GM13976 (cell line): ENCODE results near the gene TEF.
"Not testable (repeated sequence)": the region's sequence is repeated elsewhere in the genome, so short reads cannot be mapped to it uniquely, and the experiment has no call there.

ENCODE experiments used
- DNase-seq: peaks from one replicate; pipeline ENCODE4 v3.0.0; 2012; ENCODE audit warnings: low spot score
- in situ Hi-C: fragments of 300-500 bp; cut with MboI; formaldehyde crosslinking; loops from one replicate; pipeline ENCODE4 v1.12.0; 2022; ENCODE audit warnings: low sequenced_read_pairs, mixed read lengths, inconsistent platforms; ENCODE audit not compliant: unreplicated experiment
- TF ChIP-seq, protein P1 (sequence below): IDR thresholded peaks from 2 replicates; pipeline ENCODE4 v1.5.1; 2012; ENCODE audit warnings: borderline replicate concordance, mild to moderate bottlenecking; ENCODE audit not compliant: insufficient read depth; ENCODE audit errors: extremely low read depth, missing control alignments, control extremely low read depth

TEF gene

DNA sequence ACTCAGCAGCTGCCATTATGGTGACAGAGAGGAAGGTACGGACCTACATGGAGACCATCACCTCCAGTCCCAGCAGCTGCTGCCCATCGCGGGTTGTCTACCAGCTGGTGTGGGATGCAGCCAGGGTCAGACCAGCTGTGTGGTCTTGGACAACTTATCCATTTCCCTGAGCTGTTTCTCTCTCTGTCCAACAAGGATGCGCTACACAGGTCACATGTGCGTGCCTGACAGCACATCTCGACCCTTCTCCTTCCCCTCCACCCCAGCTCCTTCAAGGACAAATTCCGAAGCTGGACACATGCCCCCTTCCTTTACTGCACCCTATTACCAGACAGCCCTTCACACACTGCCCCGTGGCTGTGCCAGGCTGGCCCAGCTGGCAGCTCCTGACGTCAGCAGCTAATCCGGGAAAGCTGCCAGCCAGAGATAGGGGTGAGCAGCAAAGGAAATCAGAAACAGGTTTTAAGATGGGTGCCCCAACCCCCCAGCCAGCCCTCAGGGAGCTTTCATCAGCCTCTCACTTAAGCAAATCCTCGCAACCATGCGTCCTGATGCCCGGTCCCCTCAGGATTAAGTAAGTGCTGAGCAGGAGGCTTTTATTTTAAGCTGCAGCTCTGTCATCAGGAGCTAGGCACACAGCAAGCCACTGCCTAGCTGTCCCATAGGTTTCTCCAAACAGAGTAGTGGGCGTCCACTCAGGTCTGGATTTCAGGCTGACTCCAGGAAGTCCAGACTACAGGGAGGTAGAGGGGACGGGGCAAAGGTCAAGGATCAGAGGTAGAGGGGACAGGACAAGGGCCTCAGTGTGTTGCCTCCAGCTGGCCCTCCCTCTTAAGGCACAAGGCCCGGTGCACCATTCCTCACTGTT, 20.3 kb downstream of the TEF start:
- no peak for DNase-seq
- TF ChIP-seq, protein P1, sequence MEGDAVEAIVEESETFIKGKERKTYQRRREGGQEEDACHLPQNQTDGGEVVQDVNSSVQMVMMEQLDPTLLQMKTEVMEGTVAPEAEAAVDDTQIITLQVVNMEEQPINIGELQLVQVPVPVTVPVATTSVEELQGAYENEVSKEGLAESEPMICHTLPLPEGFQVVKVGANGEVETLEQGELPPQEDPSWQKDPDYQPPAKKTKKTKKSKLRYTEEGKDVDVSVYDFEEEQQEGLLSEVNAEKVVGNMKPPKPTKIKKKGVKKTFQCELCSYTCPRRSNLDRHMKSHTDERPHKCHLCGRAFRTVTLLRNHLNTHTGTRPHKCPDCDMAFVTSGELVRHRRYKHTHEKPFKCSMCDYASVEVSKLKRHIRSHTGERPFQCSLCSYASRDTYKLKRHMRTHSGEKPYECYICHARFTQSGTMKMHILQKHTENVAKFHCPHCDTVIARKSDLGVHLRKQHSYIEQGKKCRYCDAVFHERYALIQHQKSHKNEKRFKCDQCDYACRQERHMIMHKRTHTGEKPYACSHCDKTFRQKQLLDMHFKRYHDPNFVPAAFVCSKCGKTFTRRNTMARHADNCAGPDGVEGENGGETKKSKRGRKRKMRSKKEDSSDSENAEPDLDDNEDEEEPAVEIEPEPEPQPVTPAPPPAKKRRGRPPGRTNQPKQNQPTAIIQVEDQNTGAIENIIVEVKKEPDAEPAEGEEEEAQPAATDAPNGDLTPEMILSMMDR: no peak
- in situ Hi-C loops: loop anchor here (5.0 kb wide), 1 partner anchor 115 kb away; no protein-coding TSS in a partner anchor

DNA sequence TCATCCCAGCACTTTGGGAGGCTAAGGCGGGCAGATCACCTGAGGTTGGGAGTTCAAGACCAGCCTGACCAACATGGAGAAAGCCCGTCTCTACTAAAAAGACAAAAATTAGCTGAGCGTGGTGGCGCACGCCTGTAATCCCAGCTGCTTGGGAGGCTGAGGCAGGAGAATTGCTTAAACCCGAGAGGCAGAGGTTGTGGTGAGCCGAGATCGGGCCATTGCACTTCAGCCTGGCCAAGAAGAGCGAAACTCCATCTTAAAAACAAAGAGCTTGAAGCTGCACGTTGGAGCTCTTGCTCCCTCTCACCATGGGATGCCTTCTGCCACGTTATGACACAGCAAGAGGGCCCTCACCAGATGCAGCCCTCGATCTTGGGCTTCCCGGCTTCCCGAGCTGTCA, 21.1 kb downstream of the TEF start:
- not testable (repeated sequence) for DNase-seq
- in situ Hi-C loops: loop anchor here (5.0 kb wide), 1 partner anchor 114 kb away; no protein-coding TSS in a partner anchor

DNA sequence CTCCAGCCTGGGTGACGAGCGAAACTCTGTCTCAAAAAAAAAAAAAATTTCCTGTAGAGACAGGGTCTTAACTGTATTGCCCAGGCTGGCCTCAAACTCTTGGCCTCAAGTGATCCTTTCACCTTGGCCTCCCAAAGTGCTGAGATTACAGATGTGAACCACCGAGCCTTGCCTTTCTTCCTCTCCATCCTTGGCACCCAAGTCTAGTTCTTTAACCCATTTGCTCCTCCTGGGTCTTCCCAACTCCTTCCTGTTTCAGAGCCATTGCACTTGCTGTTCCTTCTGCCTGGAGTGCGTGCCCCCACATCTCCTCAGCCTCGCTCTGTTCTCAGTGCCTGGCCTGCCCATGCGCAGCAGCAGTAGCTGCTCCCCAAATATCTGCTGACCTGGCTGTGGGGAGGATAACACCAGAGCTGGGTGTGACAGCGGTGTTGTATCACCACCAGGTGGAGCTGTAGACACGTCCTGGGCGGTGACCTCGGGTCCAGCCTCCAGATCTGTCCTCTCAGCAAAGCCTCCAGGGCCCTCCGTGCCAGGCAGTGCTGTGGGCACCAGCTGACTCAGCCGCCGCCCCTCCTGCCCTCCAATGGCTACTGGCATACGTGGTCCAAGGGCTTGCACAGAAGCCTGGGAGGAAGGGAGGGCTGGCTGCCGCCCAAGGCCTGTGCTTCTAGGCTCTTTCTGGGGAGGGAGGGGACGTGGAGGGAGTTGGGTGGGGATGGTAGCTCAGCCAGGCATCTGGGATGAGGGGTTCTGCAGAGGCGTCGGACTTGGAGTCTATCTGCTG, 22.0 kb downstream of the TEF start:
- TF ChIP-seq, protein P1: peak; percentile 91

DNA sequence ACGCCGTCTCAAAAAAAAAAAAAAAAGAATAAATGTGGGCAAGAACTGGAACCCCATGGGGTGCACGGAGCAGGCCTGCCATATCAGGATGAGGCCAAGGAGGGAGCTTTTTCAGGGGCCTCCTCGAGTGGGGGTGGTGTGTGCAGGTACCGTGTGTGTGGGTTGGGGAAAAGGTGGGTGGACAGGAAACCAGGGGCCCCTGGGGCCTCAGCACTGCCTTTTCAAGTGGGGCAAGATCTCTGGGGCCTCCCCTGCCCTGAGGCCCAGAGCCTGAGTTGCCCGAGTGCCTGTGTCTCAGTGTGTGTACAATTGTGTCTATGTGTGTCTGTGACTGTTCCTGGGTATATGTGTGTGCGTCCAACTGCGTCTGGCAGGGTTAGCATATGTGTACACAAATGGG, 23.8 kb downstream of the TEF start:
- DNase-seq: peak; percentile 68
- in situ Hi-C loops: no loop called here
- TF ChIP-seq, protein P1: no peak

More for the DNA sequence above, 22.0 kb downstream of the TEF start:
- in situ Hi-C loops: loop anchor here (5.0 kb wide), 1 partner anchor 114 kb away; no protein-coding TSS in a partner anchor
- DNase-seq: peak; percentile 96

DNA sequence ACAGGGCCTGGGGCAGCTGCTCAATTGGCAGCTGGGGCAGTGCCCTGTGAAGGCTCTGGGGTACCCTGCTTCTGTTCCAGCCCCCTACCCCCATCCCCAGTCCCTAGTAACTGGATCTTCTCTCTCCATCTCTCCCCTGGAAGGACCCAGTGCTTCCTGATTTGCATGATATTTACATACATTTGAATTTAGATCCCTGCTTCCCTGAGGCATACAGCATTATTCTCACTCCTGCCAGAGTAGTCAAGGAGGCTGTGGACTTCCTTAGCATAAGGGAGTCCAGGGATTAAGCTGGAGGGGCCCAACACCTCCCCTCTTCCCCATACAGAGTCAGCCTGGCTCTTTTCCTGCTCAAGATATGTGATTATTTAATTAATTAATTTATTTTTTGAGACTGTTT, 24.7 kb downstream of the TEF start:
- in situ Hi-C loops: no loop called here
- DNase-seq: no peak

DNA sequence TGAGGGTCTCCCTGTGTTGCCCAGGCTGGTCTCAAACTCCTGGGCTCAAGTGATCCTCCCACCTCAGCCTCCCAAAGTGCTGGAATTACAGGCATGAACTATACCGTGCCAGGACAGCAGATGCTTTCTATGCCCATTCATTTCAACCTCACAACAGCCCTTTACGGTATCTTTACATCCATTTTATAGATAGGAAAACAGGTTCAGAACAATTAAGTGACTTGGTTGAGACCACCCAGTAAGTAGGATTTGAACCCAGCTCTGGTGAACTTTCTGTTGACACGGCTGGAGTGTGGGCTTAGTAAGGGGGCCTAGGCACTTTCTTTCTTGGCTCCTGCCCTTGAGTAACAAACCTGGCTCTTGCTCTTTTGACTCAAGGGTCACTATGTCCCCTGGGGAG, 25.7 kb downstream of the TEF start:
- in situ Hi-C loops: no loop called here
- TF ChIP-seq, protein P1: no peak

More for the DNA sequence above, 24.7 kb downstream of the TEF start:
- TF ChIP-seq, protein P1: no peak

More for the DNA sequence above, 25.7 kb downstream of the TEF start:
- no peak for DNase-seq
